AML-193 (cell line): ENCODE measurements around the gene PDE8A.

Experiments
- DNase-seq, 2 experiments: peaks; one replicate each; lab custom pipeline; 2025; lab: John Stamatoyannopoulos, UW

Gene PDE8A

GRCh38 chr15:85089929-85090597 lies 108.4 kb downstream of the PDE8A start:
- no peak for DNase-seq

- no peak for DNase-seq
Measured at GRCh38 chr15:85091990-85092389, 110.3 kb downstream of the PDE8A start.

GRCh38 chr15:85094685-85095084 lies 113.0 kb downstream of the PDE8A start:
- DNase-seq = no peak

- no peak for DNase-seq
Measured at GRCh38 chr15:85095566-85095965, 113.9 kb downstream of the PDE8A start.

- DNase-seq = no peak
Measured at GRCh38 chr15:85097250-85097649, 115.6 kb downstream of the PDE8A start.

- DNase-seq = no peak
Measured at GRCh38 chr15:85097725-85098124, 116.1 kb downstream of the PDE8A start.

- DNase-seq = no peak
Measured at GRCh38 chr15:85099195-85099803, 117.6 kb downstream of the PDE8A start.

GRCh38 chr15:85100186-85100937 lies 118.7 kb downstream of the PDE8A start:
- no peak for DNase-seq

- no peak for DNase-seq
Measured at GRCh38 chr15:85104584-85104983, 122.9 kb downstream of the PDE8A start.

GRCh38 chr15:85108136-85108535 lies 126.5 kb downstream of the PDE8A start:
- no peak for DNase-seq

GRCh38 chr15:85109333-85109732 lies 127.7 kb downstream of the PDE8A start:
- DNase-seq = no peak

GRCh38 chr15:85112997-85113396 lies 131.3 kb downstream of the PDE8A start:
- no peak for DNase-seq

- no peak for DNase-seq
Measured at GRCh38 chr15:85114886-85115285, 133.2 kb downstream of the PDE8A start.

GRCh38 chr15:85116066-85116465 lies 134.4 kb downstream of the PDE8A start:
- DNase-seq = no peak

GRCh38 chr15:85116494-85116893 lies 134.8 kb downstream of the PDE8A start:
- DNase-seq = no peak

- no peak for DNase-seq
Measured at GRCh38 chr15:85116925-85117646, 135.4 kb downstream of the PDE8A start.

- no peak for DNase-seq
Measured at GRCh38 chr15:85118173-85118572, 136.5 kb downstream of the PDE8A start.

GRCh38 chr15:85118581-85118980 lies 136.9 kb downstream of the PDE8A start:
- no peak for DNase-seq

- no peak for DNase-seq
Measured at GRCh38 chr15:85120351-85121113, 138.9 kb downstream of the PDE8A start.

- no peak for DNase-seq
Measured at GRCh38 chr15:85124173-85124572, 142.5 kb downstream of the PDE8A start.

- DNase-seq = no peak
Measured at GRCh38 chr15:85125056-85125661, 143.5 kb downstream of the PDE8A start.
